SIG-M5 (cell line): ENCODE data around the gene SNCB.

Source experiments
- DNase-seq: peaks from one replicate; lab custom pipeline; 2025; lab: John Stamatoyannopoulos, UW

The SNCB gene

GRCh38 chr5:176574297-176574591 lies 56.1 kb downstream of the SNCB start:
- no peak for DNase-seq

- no peak for DNase-seq
Observed at GRCh38 chr5:176573564-176574296, 56.6 kb downstream of the SNCB start.
